Activated naive CD8-positive, alpha-beta T cell treated with anti-CD3 and anti-CD28 coated beads, Interleukin-2, amount 10 ng/mL, durations not matched to agents 7 days and 5 days (primary cell): ENCODE results near the gene NEMF. TPM values are rescaled to one million over a fixed set of nuclear protein-coding genes. Genes with fewer than 3 reads are reported as not detected.

Experiments used
- ATAC-seq: fragments of 150-1000 bp; cut with Tn5 transposase; one replicate; pipeline ENCODE4 v1.10.0; 2021; ENCODE audit warnings: low read depth, moderate library complexity
- POLR2A ChIA-PET: fragments of 350-600 bp; sonication (Branson Sonifier 250); formaldehyde crosslinking; loops from one replicate; lab custom pipeline; 2021; ENCODE audit warnings: antibody characterized with exemption; lab: Charles Lee
- DNase-seq: peaks from one replicate; pipeline ENCODE4 v3.0.0; 2021
- H3K27ac Mint-ChIP-seq: one replicate; pipeline ENCODE4 v1.8.0; 2022; ENCODE audit warnings: mild to moderate bottlenecking, mixed read lengths
- H3K27me3 Mint-ChIP-seq: one replicate; pipeline ENCODE4 v1.8.0; 2022; ENCODE audit warnings: mild to moderate bottlenecking, moderate library complexity, mixed read lengths
- H3K36me3 Mint-ChIP-seq: one replicate; pipeline ENCODE4 v1.8.0; 2021; ENCODE audit warnings: mild to moderate bottlenecking, mixed read lengths
- H3K4me1 Mint-ChIP-seq: one replicate; pipeline ENCODE4 v1.8.0; 2021; ENCODE audit warnings: mixed read lengths
- H3K4me3 Mint-ChIP-seq: one replicate; pipeline ENCODE4 v1.8.0; 2022; ENCODE audit warnings: mild to moderate bottlenecking, moderate library complexity, mixed read lengths
- H3K9me3 Mint-ChIP-seq: one replicate; pipeline ENCODE4 v1.8.0; 2021; ENCODE audit warnings: mixed read lengths
- total RNA-seq, 2 experiments: library from RNA; stranded (reverse); gene quantifications; one replicate each; pipeline ENCODE4 v1.2.3, GENCODE V29; 2021

NEMF gene
- total RNA-seq, 2 experiments from 2014 or later, result 90.1 to 91.1 TPM

GRCh38 chr14:49867831-49868719 lies 15.5 kb upstream of the NEMF start:
- H3K9me3 Mint-ChIP-seq, result no peaks in the 10 kb centered on the region
- POLR2A ChIA-PET, result interaction anchor here (0.5 to 9.4 kb wide), 33 partner anchors 11 to 282 kb away, joined by 3 to 291 read pairs (median 5); partner anchors contain the start of genes ARF6, NEMF, RPS29 and VCPKMT
- H3K27ac Mint-ChIP-seq, result peak overlapping the region; percentile 98
- DNase-seq (peak; percentile 94), ATAC-seq (peak; percentile 93)
- H3K36me3 Mint-ChIP-seq, result no peaks in the 10 kb centered on the region
- H3K4me1 Mint-ChIP-seq, result peaks cover 13% of the 10 kb centered on the region
- no peaks in the 10 kb centered on the region for H3K27me3 Mint-ChIP-seq
- peak overlapping the region; percentile 98 for H3K4me3 Mint-ChIP-seq

GRCh38 chr14:49865431-49865859 lies 12.9 kb upstream of the NEMF start:
- H3K27me3 Mint-ChIP-seq, result no peaks in the 10 kb centered on the region
- peaks cover 24% of the 10 kb centered on the region for H3K4me1 Mint-ChIP-seq
- H3K9me3 Mint-ChIP-seq, result no peaks in the 10 kb centered on the region
- H3K36me3 Mint-ChIP-seq, result no peaks in the 10 kb centered on the region
- H3K4me3 Mint-ChIP-seq, result no peak overlapping the region
- ATAC-seq (no peak), DNase-seq (peak; percentile 86)
- no peak overlapping the region for H3K27ac Mint-ChIP-seq
- POLR2A ChIA-PET, result interaction anchor here (0.6 to 9.4 kb wide), 15 partner anchors 13 to 1996 kb away, joined by 3 to 291 read pairs (median 4); partner anchors contain the start of gene NEMF

- H3K27ac Mint-ChIP-seq, result no peak overlapping the region
- no peak for DNase-seq
Observed at GRCh38 chr14:49863487-49864281, 11.1 kb upstream of the NEMF start.

GRCh38 chr14:49862089-49862673 lies 9.6 kb upstream of the NEMF start:
- Mint-ChIP-seq H3K27ac (no peak overlapping the region), H3K4me1 (peaks cover 22% of the 10 kb centered on the region), H3K9me3 (no peaks in the 10 kb centered on the region), H3K27me3 (no peaks in the 10 kb centered on the region), H3K4me3 (no peak overlapping the region), H3K36me3 (peaks cover 6% of the 10 kb centered on the region)
- DNase-seq, result peak; percentile 86
- POLR2A ChIA-PET, result interaction anchor here (0.6 to 9.4 kb wide), 44 partner anchors 11 to 459 kb away, joined by 3 to 291 read pairs (median 8); partner anchors contain the start of genes ARF6, DNAAF2, KLHDC2 and MGAT2
- peak; percentile 9 for ATAC-seq

More at GRCh38 chr14:49863487-49864281, 11.1 kb upstream of the NEMF start:
- Mint-ChIP-seq H3K9me3 (no peaks in the 10 kb centered on the region), H3K4me1 (peaks cover 17% of the 10 kb centered on the region), H3K4me3 (no peak overlapping the region), H3K27me3 (no peaks in the 10 kb centered on the region), H3K36me3 (no peaks in the 10 kb centered on the region)
- ATAC-seq, result peak; percentile 22
- POLR2A ChIA-PET, result interaction anchor here (0.6 to 9.4 kb wide), 38 partner anchors 12 to 279 kb away, joined by 3 to 291 read pairs (median 8); partner anchors contain the start of genes ARF6, DNAAF2, KLHDC2 and MGAT2

- no peaks in the 10 kb centered on the region for H3K9me3 Mint-ChIP-seq
- H3K4me3 Mint-ChIP-seq, result no peak overlapping the region
- ATAC-seq, result peak; percentile 10
- POLR2A ChIA-PET, result interaction anchor here (0.7 to 9.4 kb wide), 28 partner anchors 10 to 262 kb away, joined by 3 to 291 read pairs (median 12); partner anchors contain the start of genes ARF6, KLHDC2, MGAT2 and NEMF
- H3K27me3 Mint-ChIP-seq, result no peaks in the 10 kb centered on the region
- peak; percentile 67 for DNase-seq
- peaks cover 6% of the 10 kb centered on the region for H3K36me3 Mint-ChIP-seq
- H3K4me1 Mint-ChIP-seq, result peaks cover 22% of the 10 kb centered on the region
- H3K27ac Mint-ChIP-seq, result no peak overlapping the region
Observed at GRCh38 chr14:49861699-49862088, 9.1 kb upstream of the NEMF start.

GRCh38 chr14:49860988-49861698 lies 8.6 kb upstream of the NEMF start:
- Mint-ChIP-seq H3K36me3 (peaks cover 6% of the 10 kb centered on the region), H3K4me3 (no peak overlapping the region), H3K9me3 (no peaks in the 10 kb centered on the region), H3K4me1 (peaks cover 22% of the 10 kb centered on the region), H3K27ac (no peak overlapping the region), H3K27me3 (no peaks in the 10 kb centered on the region)
- POLR2A ChIA-PET, result interaction anchor here (0.7 to 9.4 kb wide), 19 partner anchors 9 to 256 kb away, joined by 3 to 291 read pairs (median 17); partner anchors contain the start of genes ARF6, KLHDC2, NEMF and VCPKMT
- DNase-seq (no peak), ATAC-seq (no peak)

GRCh38 chr14:49858383-49858782 lies 5.8 kb upstream of the NEMF start:
- Mint-ChIP-seq H3K9me3 (no peaks in the 10 kb centered on the region), H3K36me3 (peaks cover 6% of the 10 kb centered on the region), H3K4me1 (peaks cover 27% of the 10 kb centered on the region), H3K27ac (no peak overlapping the region), H3K27me3 (no peaks in the 10 kb centered on the region), H3K4me3 (no peak overlapping the region)
- DNase-seq (no peak), ATAC-seq (no peak)
- POLR2A ChIA-PET, result interaction anchor here (0.7 to 7.1 kb wide), 3 partner anchors 21 to 227 kb away, joined by 3 to 72 read pairs (median 4); no protein-coding TSS in a partner anchor

GRCh38 chr14:49857427-49858003 lies 4.9 kb upstream of the NEMF start:
- H3K9me3 Mint-ChIP-seq, result no peaks in the 10 kb centered on the region
- peaks cover 29% of the 10 kb centered on the region for H3K4me1 Mint-ChIP-seq
- no peak for ATAC-seq
- H3K27me3 Mint-ChIP-seq, result no peaks in the 10 kb centered on the region
- peaks cover 9% of the 10 kb centered on the region for H3K36me3 Mint-ChIP-seq
- H3K27ac Mint-ChIP-seq, result no peak overlapping the region
- no peak overlapping the region for H3K4me3 Mint-ChIP-seq
- no peak for DNase-seq
- POLR2A ChIA-PET, result no interaction called here

GRCh38 chr14:49853572-49854375 lies 1.2 kb upstream of the NEMF start:
- POLR2A ChIA-PET, result interaction anchor here (0.6 to 5.2 kb wide), 10 partner anchors 8 to 255 kb away, joined by 3 to 110 read pairs (median 6); partner anchors contain the start of genes KLHDC2, LRR1, MGAT2 and RPL36AL
- no peaks in the 10 kb centered on the region for H3K9me3 Mint-ChIP-seq
- peak; percentile 61 for ATAC-seq

GRCh38 chr14:49853158-49853477 lies 530 bp upstream of the NEMF start:
- Mint-ChIP-seq H3K4me1 (peaks cover 30% of the 10 kb centered on the region), H3K27ac (peak overlapping the region; percentile 99), H3K9me3 (no peaks in the 10 kb centered on the region), H3K4me3 (peak overlapping the region; percentile 99), H3K36me3 (peaks cover 19% of the 10 kb centered on the region), H3K27me3 (no peaks in the 10 kb centered on the region)
- no peak for DNase-seq
- ATAC-seq, result no peak
- POLR2A ChIA-PET, result interaction anchor here (0.7 to 5.2 kb wide), 25 partner anchors 9 to 267 kb away, joined by 3 to 110 read pairs (median 7); partner anchors contain the start of genes DNAAF2, KLHDC2, LRR1 and MGAT2

More at GRCh38 chr14:49853572-49854375, 1.2 kb upstream of the NEMF start:
- peak overlapping the region; percentile 75 for H3K27ac Mint-ChIP-seq
- peak; percentile 68 for DNase-seq
- H3K27me3 Mint-ChIP-seq, result no peaks in the 10 kb centered on the region
- H3K4me1 Mint-ChIP-seq, result peaks cover 33% of the 10 kb centered on the region
- peaks cover 22% of the 10 kb centered on the region for H3K36me3 Mint-ChIP-seq
- H3K4me3 Mint-ChIP-seq, result peak overlapping the region; percentile 99

GRCh38 chr14:49851813-49852212 lies 775 bp downstream of the NEMF start:
- Mint-ChIP-seq H3K27ac (peak overlapping the region; percentile 99), H3K9me3 (no peaks in the 10 kb centered on the region), H3K27me3 (no peaks in the 10 kb centered on the region), H3K4me3 (peak overlapping the region; percentile 99), H3K36me3 (peaks cover 17% of the 10 kb centered on the region), H3K4me1 (peaks cover 26% of the 10 kb centered on the region)
- DNase-seq (no peak), ATAC-seq (no peak)
- POLR2A ChIA-PET, result interaction anchor here (0.7 to 5.2 kb wide), 22 partner anchors 9 to 266 kb away, joined by 3 to 110 read pairs (median 6); partner anchors contain the start of genes DNAAF2, KLHDC2, MGAT2 and RPL36AL
